DMS114 treated with DMSO at 0.1 percent for 48 hours (cell line): ENCODE data around the gene ABHD4.
"Not testable (repeated sequence)": the region's sequence is repeated elsewhere in the genome, so short reads cannot be mapped to it uniquely, and the experiment has no call there.

ENCODE experiments used
- DNase-seq: peaks from one replicate; lab custom pipeline; 2025; ENCODE audit not compliant: unreplicated experiment; lab: John Stamatoyannopoulos, UW

Gene ABHD4

GRCh38 chr14:22561366-22561660, 36.8 kb upstream of the ABHD4 start:
- no peak for DNase-seq

- DNase-seq, result no peak
Measured at GRCh38 chr14:22561661-22562579, 36.2 kb upstream of the ABHD4 start.

- DNase-seq, result no peak
Measured at GRCh38 chr14:22563987-22564386, 34.1 kb upstream of the ABHD4 start.

GRCh38 chr14:22564463-22564862, 33.6 kb upstream of the ABHD4 start:
- no peak for DNase-seq

GRCh38 chr14:22565391-22565945, 32.6 kb upstream of the ABHD4 start:
- no peak for DNase-seq

GRCh38 chr14:22566266-22566665, 31.8 kb upstream of the ABHD4 start:
- DNase-seq, result not testable (repeated sequence)

GRCh38 chr14:22566845-22567244, 31.3 kb upstream of the ABHD4 start:
- DNase-seq, result no peak

- no peak for DNase-seq
Measured at GRCh38 chr14:22567437-22567836, 30.7 kb upstream of the ABHD4 start.

GRCh38 chr14:22569106-22569736, 28.9 kb upstream of the ABHD4 start:
- DNase-seq, result no peak

GRCh38 chr14:22569737-22570131, 28.4 kb upstream of the ABHD4 start:
- DNase-seq, result no peak

- DNase-seq, result peak; percentile 55
Measured at GRCh38 chr14:22570132-22570949, 27.8 kb upstream of the ABHD4 start.

GRCh38 chr14:22572562-22573058, 25.5 kb upstream of the ABHD4 start:
- no peak for DNase-seq

GRCh38 chr14:22573804-22574203, 24.3 kb upstream of the ABHD4 start:
- DNase-seq, result no peak

GRCh38 chr14:22577334-22577908, 20.7 kb upstream of the ABHD4 start:
- no peak for DNase-seq

GRCh38 chr14:22579236-22579635, 18.9 kb upstream of the ABHD4 start:
- DNase-seq, result no peak

- DNase-seq, result no peak
Measured at GRCh38 chr14:22579881-22580280, 18.2 kb upstream of the ABHD4 start.

GRCh38 chr14:22580625-22581024, 17.5 kb upstream of the ABHD4 start:
- no peak for DNase-seq

- no peak for DNase-seq
Measured at GRCh38 chr14:22583994-22584393, 14.1 kb upstream of the ABHD4 start.

GRCh38 chr14:22587247-22587646, 10.9 kb upstream of the ABHD4 start:
- no peak for DNase-seq

- not testable (repeated sequence) for DNase-seq
Measured at GRCh38 chr14:22587677-22588422, 10.2 kb upstream of the ABHD4 start.
